Activated CD8-positive, alpha-beta T cell treated with anti-CD3 and anti-CD28 coated beads for 36 hours (primary cell): ENCODE results near the gene RXYLT1. TPM values are rescaled to one million over a fixed set of nuclear protein-coding genes. Genes with fewer than 3 reads are reported as not detected.
"Not testable (repeated sequence)": the region's sequence is repeated elsewhere in the genome, so short reads cannot be mapped to it uniquely, and the experiment has no call there.

ENCODE experiments used
- ATAC-seq: fragments of 200-7000 bp; cut with Tn5 transposase; one replicate; pipeline ENCODE4 v1.10.0; 2021; ENCODE audit warnings: mild to moderate bottlenecking, moderate library complexity
- CTCF ChIA-PET: fragments of 350-600 bp; sonication (Branson Sonifier 250); formaldehyde crosslinking; loops from one replicate; lab custom pipeline; 2021; ENCODE audit warnings: antibody characterized with exemption; lab: Charles Lee
- POLR2A ChIA-PET: fragments of 350-600 bp; sonication (Branson Sonifier 250); formaldehyde crosslinking; loops from one replicate; lab custom pipeline; 2021; ENCODE audit warnings: antibody characterized with exemption; lab: Charles Lee
- DNase-seq: peaks from one replicate; pipeline ENCODE4 v3.0.0-alpha.2; 2020
- H3K27ac Mint-ChIP-seq: one replicate; pipeline ENCODE4 v1.8.0; 2021; ENCODE audit warnings: mild to moderate bottlenecking, mixed read lengths
- H3K27me3 Mint-ChIP-seq: one replicate; pipeline ENCODE4 v1.8.0; 2021; ENCODE audit warnings: mixed read lengths
- H3K36me3 Mint-ChIP-seq: one replicate; pipeline ENCODE4 v1.8.0; 2021; ENCODE audit warnings: low read depth, mixed read lengths
- H3K4me1 Mint-ChIP-seq: one replicate; pipeline ENCODE4 v1.8.0; 2021; ENCODE audit warnings: low read depth, mixed read lengths
- H3K4me3 Mint-ChIP-seq: one replicate; pipeline ENCODE4 v1.8.0; 2021; ENCODE audit warnings: mild to moderate bottlenecking, moderate library complexity, mixed read lengths
- H3K9me3 Mint-ChIP-seq: one replicate; pipeline ENCODE4 v1.8.0; 2021; ENCODE audit warnings: mixed read lengths
- intact Hi-C: fragments of 100-400 bp; cut with micrococcal nuclease; formaldehyde crosslinking; loops from one replicate; pipeline ENCODE4 v1.10.0; 2022
- total RNA-seq, 2 experiments: library from RNA; stranded (reverse); gene quantifications; one replicate each; pipeline ENCODE4 v1.2.3, GENCODE V29; 2021
- TF ChIP-seq, protein P1 (sequence below): fragments of 200-600 bp; IDR thresholded peaks from one replicate; pipeline ENCODE4 v1.8.0; 2022; ENCODE audit warnings: antibody characterized with exemption, mild to moderate bottlenecking

The RXYLT1 gene, protein sequence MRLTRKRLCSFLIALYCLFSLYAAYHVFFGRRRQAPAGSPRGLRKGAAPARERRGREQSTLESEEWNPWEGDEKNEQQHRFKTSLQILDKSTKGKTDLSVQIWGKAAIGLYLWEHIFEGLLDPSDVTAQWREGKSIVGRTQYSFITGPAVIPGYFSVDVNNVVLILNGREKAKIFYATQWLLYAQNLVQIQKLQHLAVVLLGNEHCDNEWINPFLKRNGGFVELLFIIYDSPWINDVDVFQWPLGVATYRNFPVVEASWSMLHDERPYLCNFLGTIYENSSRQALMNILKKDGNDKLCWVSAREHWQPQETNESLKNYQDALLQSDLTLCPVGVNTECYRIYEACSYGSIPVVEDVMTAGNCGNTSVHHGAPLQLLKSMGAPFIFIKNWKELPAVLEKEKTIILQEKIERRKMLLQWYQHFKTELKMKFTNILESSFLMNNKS
- total RNA-seq: 10 to 100 TPM; 18.7 to 19.0 TPM

DNA sequence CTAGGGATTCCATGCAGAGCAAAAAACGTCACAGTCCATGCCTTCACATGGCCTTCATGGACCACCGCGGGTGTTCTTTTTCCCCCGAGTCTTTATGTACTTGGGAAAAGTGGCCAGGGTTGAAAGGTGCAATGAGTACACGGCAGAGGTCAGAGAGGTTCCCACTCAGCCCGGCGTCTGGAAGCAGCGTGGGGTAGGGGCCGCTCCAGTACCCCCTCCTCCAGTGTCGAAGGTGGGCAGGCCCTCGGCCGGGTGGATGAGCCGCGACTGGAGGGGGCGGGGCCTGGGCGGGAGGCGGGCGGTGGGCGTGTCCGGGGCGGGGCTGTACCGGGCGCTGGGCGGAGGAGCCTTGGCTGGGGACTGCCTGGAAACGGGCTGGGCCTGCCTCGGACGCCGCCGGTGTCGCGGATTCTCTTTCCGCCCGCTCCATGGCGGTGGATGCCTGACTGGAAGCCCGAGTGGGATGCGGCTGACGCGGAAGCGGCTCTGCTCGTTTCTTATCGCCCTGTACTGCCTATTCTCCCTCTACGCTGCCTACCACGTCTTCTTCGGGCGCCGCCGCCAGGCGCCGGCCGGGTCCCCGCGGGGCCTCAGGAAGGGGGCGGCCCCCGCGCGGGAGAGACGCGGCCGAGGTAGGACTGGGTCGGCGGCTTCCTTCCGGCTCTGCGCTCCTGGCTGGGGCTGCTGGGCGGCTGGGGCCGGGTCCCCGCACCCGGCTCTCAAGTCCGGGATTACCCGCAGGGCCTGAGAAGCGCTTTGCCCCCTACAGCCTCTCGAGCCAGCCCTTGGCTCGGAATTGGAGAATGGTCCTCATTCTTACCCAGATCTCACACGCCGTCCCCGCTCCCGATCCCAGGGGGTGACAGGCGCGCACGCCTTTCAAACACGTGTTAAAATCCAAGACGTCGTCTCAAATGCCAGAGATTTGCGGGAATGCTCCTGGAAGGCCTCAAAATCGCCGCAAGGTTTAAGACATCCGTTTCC is at the start of gene RXYLT1:
Gene RXYLT1 (plus strand): TSS at position 412 of the 984 bp plus-strand sequence. CDS start 52 bp downstream, at position 464.
- peak within 1 kb of the TSS; percentile 94 for H3K27ac Mint-ChIP-seq
- H3K4me1 Mint-ChIP-seq: peaks cover 30% of the 10 kb centered on the region
- H3K9me3 Mint-ChIP-seq: no peaks in the 10 kb centered on the region
- peaks cover 37% of the 10 kb centered on the region for H3K36me3 Mint-ChIP-seq
- intact Hi-C loops: no loop called here
- ChIA-PET CTCF (no interaction called here), POLR2A (no interaction called here)
- TF ChIP-seq, protein P1, sequence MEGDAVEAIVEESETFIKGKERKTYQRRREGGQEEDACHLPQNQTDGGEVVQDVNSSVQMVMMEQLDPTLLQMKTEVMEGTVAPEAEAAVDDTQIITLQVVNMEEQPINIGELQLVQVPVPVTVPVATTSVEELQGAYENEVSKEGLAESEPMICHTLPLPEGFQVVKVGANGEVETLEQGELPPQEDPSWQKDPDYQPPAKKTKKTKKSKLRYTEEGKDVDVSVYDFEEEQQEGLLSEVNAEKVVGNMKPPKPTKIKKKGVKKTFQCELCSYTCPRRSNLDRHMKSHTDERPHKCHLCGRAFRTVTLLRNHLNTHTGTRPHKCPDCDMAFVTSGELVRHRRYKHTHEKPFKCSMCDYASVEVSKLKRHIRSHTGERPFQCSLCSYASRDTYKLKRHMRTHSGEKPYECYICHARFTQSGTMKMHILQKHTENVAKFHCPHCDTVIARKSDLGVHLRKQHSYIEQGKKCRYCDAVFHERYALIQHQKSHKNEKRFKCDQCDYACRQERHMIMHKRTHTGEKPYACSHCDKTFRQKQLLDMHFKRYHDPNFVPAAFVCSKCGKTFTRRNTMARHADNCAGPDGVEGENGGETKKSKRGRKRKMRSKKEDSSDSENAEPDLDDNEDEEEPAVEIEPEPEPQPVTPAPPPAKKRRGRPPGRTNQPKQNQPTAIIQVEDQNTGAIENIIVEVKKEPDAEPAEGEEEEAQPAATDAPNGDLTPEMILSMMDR: no peak
- ATAC-seq: peak; percentile 95
- peak within 1 kb of the TSS; percentile 96 for H3K4me3 Mint-ChIP-seq
- no peaks in the 10 kb centered on the region for H3K27me3 Mint-ChIP-seq
- DNase-seq: peak; percentile 84

- H3K27ac Mint-ChIP-seq, ATAC-seq, POLR2A ChIA-PET, H3K27me3 Mint-ChIP-seq, DNase-seq, H3K36me3 Mint-ChIP-seq, intact Hi-C loops, CTCF ChIA-PET, H3K9me3 Mint-ChIP-seq, H3K4me1 Mint-ChIP-seq, H3K4me3 Mint-ChIP-seq: not testable (repeated sequence)
These were observed 46.9 kb upstream of the RXYLT1 start for GRCh38 chr12:63732779-63733178.

DNA sequence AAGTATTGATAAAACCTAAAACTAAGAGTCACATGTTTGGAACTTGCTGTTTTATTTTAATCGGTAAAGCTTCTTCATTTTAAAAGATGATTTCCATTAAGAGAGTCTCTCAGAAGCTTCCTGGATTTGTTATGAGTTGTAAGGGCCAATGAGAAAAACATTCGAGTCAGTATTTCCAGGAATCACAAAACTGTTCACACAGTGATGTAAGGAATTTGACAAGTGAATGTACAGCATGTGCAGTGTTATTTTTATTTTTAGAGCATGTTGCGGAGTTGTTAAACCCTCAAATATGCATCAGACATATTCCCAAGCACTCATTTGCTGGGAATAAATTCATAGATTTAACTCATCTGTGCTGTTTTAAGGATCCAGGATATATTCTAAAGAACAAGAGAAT is 46.1 kb upstream of the RXYLT1 start:
- POLR2A ChIA-PET, H3K27me3 Mint-ChIP-seq, H3K36me3 Mint-ChIP-seq, intact Hi-C loops, ATAC-seq, H3K9me3 Mint-ChIP-seq, CTCF ChIA-PET, DNase-seq, H3K4me3 Mint-ChIP-seq, H3K27ac Mint-ChIP-seq, H3K4me1 Mint-ChIP-seq: not testable (repeated sequence)

DNA sequence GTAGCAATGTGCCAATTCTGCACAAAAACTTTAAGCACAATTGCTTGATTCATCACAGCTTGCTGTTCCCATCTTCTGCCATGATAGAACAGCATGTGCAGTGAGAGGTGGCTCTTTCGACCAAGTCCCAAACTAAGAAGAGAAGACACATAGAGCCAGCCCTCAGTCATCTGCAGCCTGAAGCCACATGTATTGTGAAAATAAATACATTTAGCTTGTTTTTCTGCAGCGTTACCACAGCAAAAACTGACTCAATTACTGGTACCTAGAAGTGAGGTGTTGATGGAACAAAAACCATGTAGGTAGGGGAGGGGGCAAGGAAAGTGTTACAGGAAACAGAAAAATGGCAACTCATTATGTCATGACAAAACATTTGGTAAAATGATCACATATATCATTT is 39.2 kb upstream of the RXYLT1 start:
- H3K27me3 Mint-ChIP-seq, H3K4me3 Mint-ChIP-seq, ATAC-seq, H3K4me1 Mint-ChIP-seq, H3K36me3 Mint-ChIP-seq, POLR2A ChIA-PET, DNase-seq, intact Hi-C loops, CTCF ChIA-PET, H3K9me3 Mint-ChIP-seq, H3K27ac Mint-ChIP-seq: not testable (repeated sequence)

DNA sequence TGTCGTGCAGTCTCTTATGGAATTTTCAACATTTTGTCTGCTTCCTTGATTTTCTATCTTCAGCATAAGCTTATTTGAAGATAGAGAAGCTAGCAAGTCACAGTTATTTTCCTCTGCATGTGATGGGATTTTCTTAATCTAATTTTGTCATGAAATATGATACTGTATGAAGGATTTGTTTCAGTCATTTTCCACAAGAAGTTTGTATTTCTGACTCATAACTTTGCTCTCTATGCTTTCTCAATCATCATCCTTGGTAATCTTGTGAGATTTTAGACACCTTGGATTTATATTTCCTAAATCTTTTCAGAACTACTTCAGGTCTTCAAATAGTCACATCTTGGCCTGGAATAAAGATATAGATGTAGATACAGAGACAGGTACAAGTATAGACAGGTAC is 38.3 kb upstream of the RXYLT1 start:
- H3K36me3 Mint-ChIP-seq, intact Hi-C loops, ATAC-seq, H3K9me3 Mint-ChIP-seq, H3K4me3 Mint-ChIP-seq, H3K4me1 Mint-ChIP-seq, CTCF ChIA-PET, POLR2A ChIA-PET, H3K27me3 Mint-ChIP-seq, DNase-seq, H3K27ac Mint-ChIP-seq: not testable (repeated sequence)

GRCh38 chr12:63744110-63744509 is 35.6 kb upstream of the RXYLT1 start:
- H3K4me3 Mint-ChIP-seq, H3K9me3 Mint-ChIP-seq, H3K27ac Mint-ChIP-seq, POLR2A ChIA-PET, H3K4me1 Mint-ChIP-seq, ATAC-seq, H3K36me3 Mint-ChIP-seq, intact Hi-C loops, DNase-seq, H3K27me3 Mint-ChIP-seq: not testable (repeated sequence)
- CTCF ChIA-PET: interaction anchor here (0.6 kb wide), 1 partner anchor 21 kb away, joined by 3 read pairs; no protein-coding TSS in a partner anchor

DNA sequence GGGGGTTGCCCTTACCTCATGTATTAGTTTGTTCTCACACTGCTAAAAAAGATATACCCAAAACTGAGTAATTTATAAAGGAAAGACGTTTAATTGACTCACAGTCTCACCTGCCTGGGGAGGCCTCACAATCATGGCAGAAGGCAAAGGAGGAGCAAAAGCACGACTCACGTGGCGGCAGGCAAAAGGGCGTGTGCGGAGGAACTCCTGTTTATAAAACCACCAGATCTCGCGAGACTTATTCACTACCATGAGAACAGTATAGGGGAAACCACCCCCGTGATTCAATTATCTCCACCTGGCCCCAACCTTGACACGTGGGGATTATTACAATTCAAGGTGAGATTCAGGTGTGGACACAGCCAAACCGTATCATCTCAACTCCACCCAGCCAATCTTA is 33.2 kb upstream of the RXYLT1 start:
- POLR2A ChIA-PET, H3K9me3 Mint-ChIP-seq, intact Hi-C loops, H3K27me3 Mint-ChIP-seq, CTCF ChIA-PET, H3K27ac Mint-ChIP-seq, H3K36me3 Mint-ChIP-seq, ATAC-seq, H3K4me3 Mint-ChIP-seq, H3K4me1 Mint-ChIP-seq: not testable (repeated sequence)
- peak; percentile 2 for DNase-seq

DNA sequence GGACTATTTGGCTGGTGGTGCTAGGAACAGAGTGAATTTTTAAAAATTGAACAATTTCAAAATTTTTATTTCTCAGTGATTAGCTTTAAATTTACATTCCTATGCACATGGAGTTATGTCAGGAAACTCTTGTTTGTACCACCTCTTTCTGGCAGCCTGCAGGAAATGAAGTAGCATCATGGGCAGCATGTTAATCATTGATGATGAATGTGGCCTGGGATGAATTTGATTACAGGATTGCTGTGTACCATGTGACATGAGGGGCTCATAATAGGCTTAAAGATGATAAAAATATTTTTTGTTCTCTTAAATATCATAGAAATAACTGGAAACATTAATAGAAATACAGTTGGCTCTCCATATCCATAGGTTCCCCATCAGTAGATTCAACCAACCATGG is 32.6 kb upstream of the RXYLT1 start:
- H3K27ac Mint-ChIP-seq, H3K36me3 Mint-ChIP-seq, H3K4me3 Mint-ChIP-seq, H3K9me3 Mint-ChIP-seq, H3K27me3 Mint-ChIP-seq, CTCF ChIA-PET, H3K4me1 Mint-ChIP-seq, DNase-seq, intact Hi-C loops, POLR2A ChIA-PET, ATAC-seq: not testable (repeated sequence)
